ENCODE measurements around the gene DIAPH2. TPM values are rescaled to one million over a fixed set of nuclear protein-coding genes. Genes with fewer than 3 reads are reported as not detected.
A peak's percentile ranks its signal among the peaks of the same experiment; 100 is the strongest.

Gene DIAPH2
- total RNA-seq, 2 donors from 2014 or later = 15.2 to 23.3 TPM

GRCh38 chrX:97027384-97027922 is 342.8 kb downstream of the DIAPH2 start:
- no peaks in the 10 kb centered on the region for H3K9me3 ChIP-seq
- DNase-seq = no peak
- 69 to 79% methylated on average over 6 of the region's 6 CpGs for WGBS, 2 donors
- H3K4me3 ChIP-seq = no peak overlapping the region
- no peaks in the 10 kb centered on the region for H3K36me3 ChIP-seq (replicated peaks in 1 of 2; ENCODE audit: insufficient read depth in 1 of 2, low read depth in 2 of 2)
- TF ChIP-seq POLR2A (IDR thresholded peaks at IDR 0.05) (no peak), CTCF (IDR thresholded peaks at IDR 0.05) (no peak)
- intact Hi-C loops (cut with DNase I) = no loop called here
- no peak overlapping the region for H3K27ac ChIP-seq
- ATAC-seq = no peak
- H3K4me1 ChIP-seq = no peaks in the 10 kb centered on the region
- no peaks in the 10 kb centered on the region for H3K27me3 ChIP-seq

GRCh38 chrX:97030463-97030862 is 345.8 kb downstream of the DIAPH2 start:
- Histone ChIP-seq H3K4me3 (no peak overlapping the region), H3K36me3 (replicated peaks in 1 of 2; ENCODE audit: insufficient read depth in 1 of 2, low read depth in 2 of 2) (no peaks in the 10 kb centered on the region), H3K27ac (no peak overlapping the region), H3K27me3 (no peaks in the 10 kb centered on the region), H3K4me1 (no peaks in the 10 kb centered on the region), H3K9me3 (no peaks in the 10 kb centered on the region)
- 93 to 97% methylated on average over 2 of the region's 2 CpGs for WGBS, 2 donors
- DNase-seq (no peak), ATAC-seq (no peak)
- no peak for TF ChIP-seq POLR2A (IDR thresholded peaks at IDR 0.05)
- TF ChIP-seq CTCF (IDR thresholded peaks at IDR 0.05) = no peak
- intact Hi-C loops (cut with DNase I) = no loop called here

- H3K4me3 ChIP-seq = no peak overlapping the region
- no peaks in the 10 kb centered on the region for H3K27me3 ChIP-seq
- intact Hi-C loops (cut with DNase I) = no loop called here
- no peak for DNase-seq
- no peak for ATAC-seq
- no peaks in the 10 kb centered on the region for H3K4me1 ChIP-seq
- no peaks in the 10 kb centered on the region for H3K36me3 ChIP-seq (replicated peaks in 1 of 2; ENCODE audit: insufficient read depth in 1 of 2, low read depth in 2 of 2)
- H3K27ac ChIP-seq = no peak overlapping the region
- no peaks in the 10 kb centered on the region for H3K9me3 ChIP-seq
- TF ChIP-seq CTCF (IDR thresholded peaks at IDR 0.05) (no peak), POLR2A (IDR thresholded peaks at IDR 0.05) (no peak)
- WGBS, 2 donors = 82 to 88% methylated on average over 1 of the region's 1 CpG
Measured at GRCh38 chrX:97030947-97031346, 346.3 kb downstream of the DIAPH2 start.

GRCh38 chrX:97039363-97040029 is 354.9 kb downstream of the DIAPH2 start:
- Histone ChIP-seq H3K4me1 (no peaks in the 10 kb centered on the region), H3K27me3 (no peaks in the 10 kb centered on the region), H3K4me3 (no peak overlapping the region), H3K9me3 (no peaks in the 10 kb centered on the region), H3K36me3 (replicated peaks in 1 of 2; ENCODE audit: insufficient read depth in 1 of 2, low read depth in 2 of 2) (no peaks in the 10 kb centered on the region), H3K27ac (no peak overlapping the region)
- peak; percentile 26 to 58 (median 44) for DNase-seq
- no peak for ATAC-seq
- WGBS, 2 donors = 13 to 27% methylated on average over 4 of the region's 4 CpGs
- intact Hi-C loops (cut with DNase I) = no loop called here
- TF ChIP-seq CTCF (IDR thresholded peaks at IDR 0.05) (no peak), POLR2A (IDR thresholded peaks at IDR 0.05) (no peak)

GRCh38 chrX:97045470-97045869 is 360.8 kb downstream of the DIAPH2 start:
- Histone ChIP-seq H3K9me3 (no peaks in the 10 kb centered on the region), H3K27me3 (no peaks in the 10 kb centered on the region), H3K4me1 (no peaks in the 10 kb centered on the region), H3K36me3 (replicated peaks in 1 of 2; ENCODE audit: insufficient read depth in 1 of 2, low read depth in 2 of 2) (no peaks in the 10 kb centered on the region), H3K4me3 (no peak overlapping the region), H3K27ac (no peak overlapping the region)
- TF ChIP-seq POLR2A (IDR thresholded peaks at IDR 0.05) (no peak), CTCF (IDR thresholded peaks at IDR 0.05) (no peak)
- intact Hi-C loops (cut with DNase I) = no loop called here
- DNase-seq (no peak), ATAC-seq (no peak)
- WGBS, 2 donors = 83 to 100% methylated on average over 1 of the region's 1 CpG

Data from body of pancreas (tissue), 4 donors.